Measurements from ENCODE around the gene SEMA4B. TPM values are rescaled to one million over a fixed set of nuclear protein-coding genes. Genes with fewer than 3 reads are reported as not detected.

The SEMA4B gene
- total and polyA plus RNA-seq, 2 donors (not counting 1 experiment from before 2014, with no cell fraction given), result 285 to 336 TPM

- peaks cover 42% of the 10 kb centered on the region for H3K79me2 ChIP-seq (ENCODE audit: control insufficient read depth, insufficient read depth, low read length)
- TF ChIP-seq, protein P1, sequence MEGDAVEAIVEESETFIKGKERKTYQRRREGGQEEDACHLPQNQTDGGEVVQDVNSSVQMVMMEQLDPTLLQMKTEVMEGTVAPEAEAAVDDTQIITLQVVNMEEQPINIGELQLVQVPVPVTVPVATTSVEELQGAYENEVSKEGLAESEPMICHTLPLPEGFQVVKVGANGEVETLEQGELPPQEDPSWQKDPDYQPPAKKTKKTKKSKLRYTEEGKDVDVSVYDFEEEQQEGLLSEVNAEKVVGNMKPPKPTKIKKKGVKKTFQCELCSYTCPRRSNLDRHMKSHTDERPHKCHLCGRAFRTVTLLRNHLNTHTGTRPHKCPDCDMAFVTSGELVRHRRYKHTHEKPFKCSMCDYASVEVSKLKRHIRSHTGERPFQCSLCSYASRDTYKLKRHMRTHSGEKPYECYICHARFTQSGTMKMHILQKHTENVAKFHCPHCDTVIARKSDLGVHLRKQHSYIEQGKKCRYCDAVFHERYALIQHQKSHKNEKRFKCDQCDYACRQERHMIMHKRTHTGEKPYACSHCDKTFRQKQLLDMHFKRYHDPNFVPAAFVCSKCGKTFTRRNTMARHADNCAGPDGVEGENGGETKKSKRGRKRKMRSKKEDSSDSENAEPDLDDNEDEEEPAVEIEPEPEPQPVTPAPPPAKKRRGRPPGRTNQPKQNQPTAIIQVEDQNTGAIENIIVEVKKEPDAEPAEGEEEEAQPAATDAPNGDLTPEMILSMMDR (IDR thresholded peaks at IDR 0.05), result no peak
- no peak for TF ChIP-seq EZH2 (IDR thresholded peaks at IDR 0.05; ENCODE audit: borderline replicate concordance, insufficient read depth, low read depth, low read length, poor library complexity, severe bottlenecking)
- H3K9me3 Mint-ChIP-seq (ENCODE audit: insufficient read depth), result no peaks in the 10 kb centered on the region
- H3K27me3 ChIP-seq (replicated peaks in 1 of 4; ENCODE audit: control extremely low read depth in 1 of 4, control insufficient read depth in 3 of 4, insufficient read depth in 4 of 4, low read length in 3 of 4), result no peaks in the 10 kb centered on the region
- peaks cover 46% of the 10 kb centered on the region for H3K4me1 Mint-ChIP-seq
- intact Hi-C loops (cut with micrococcal nuclease), result loop anchor here (1.0 to 2.0 kb wide), 4 partner anchors 15 to 452 kb away; partner anchors contain the start of genes BLM, GDPGP1 and TTLL13
- no peaks in the 10 kb centered on the region for H3K9me3 ChIP-seq (ENCODE audit: control extremely low read depth in 1 of 3, control insufficient read depth in 2 of 3, insufficient read depth in 1 of 3, low read length in 2 of 3)
- WGBS (ENCODE audit: insufficient coverage), result 47% methylated on average over 4 of the region's 4 CpGs
- CTCF ChIA-PET, result no interaction called here
- peak overlapping the region; percentile 96 for H2AFZ ChIP-seq (ENCODE audit: insufficient read depth, low read depth, low read length, poor library complexity, severe bottlenecking)
- H3K27me3 Mint-ChIP-seq, result no peaks in the 10 kb centered on the region
- peak overlapping the region; percentile 83 for H3K9ac ChIP-seq (ENCODE audit: low read length)
- H3K27ac ChIP-seq (ENCODE audit: low read length in 2 of 2), result peak overlapping the region; percentile 95 to 99
- H3K4me3 Mint-ChIP-seq, result peak overlapping the region; percentile 95
- H3K4me1 ChIP-seq (ENCODE audit: control insufficient read depth in 2 of 2, insufficient read depth in 2 of 2, low read length in 2 of 2), result peaks cover 36 to 38% of the 10 kb centered on the region in 2 donors
- ATAC-seq (ENCODE audit: low read depth) (no peak), DNase-seq (no peak)
- H4K20me1 ChIP-seq (ENCODE audit: control insufficient read depth, insufficient read depth, low read length, poor library complexity, severe bottlenecking), result peaks cover 24% of the 10 kb centered on the region
- peak overlapping the region; percentile 57 to 82 (median 76) for H3K4me3 ChIP-seq (ENCODE audit: control extremely low read depth in 1 of 5, extremely low read depth in 1 of 5, insufficient read depth in 1 of 5, low read depth in 2 of 5, low read length in 4 of 5)
- POLR2A ChIA-PET, result interaction anchor here (0.5 kb wide), 1 partner anchor 13 kb away, joined by 3 read pairs; no protein-coding TSS in a partner anchor
- peaks cover 0 to 17% of the 10 kb centered on the region in 2 experiments for H3K36me3 ChIP-seq (replicated peaks in 1 of 2; ENCODE audit: control extremely low read depth in 1 of 2, control insufficient read depth in 1 of 2, extremely low read depth in 1 of 2, insufficient read depth in 2 of 2, low read length in 1 of 2)
- H3K27ac Mint-ChIP-seq, result peak overlapping the region; percentile 98
- peak overlapping the region; percentile 82 for H3K4me2 ChIP-seq (replicated peaks; ENCODE audit: low read depth, low read length, poor library complexity, severe bottlenecking)
Measured at GRCh38 chr15:90264671-90265070, 63.5 kb downstream of the SEMA4B start.
